ENCODE data around the gene OR10W1. TPM values are rescaled to one million over a fixed set of nuclear protein-coding genes. Genes with fewer than 3 reads are reported as not detected.

Gene OR10W1
- total RNA-seq, 1 experiment from 2014 or later, result not detected

GRCh38 chr11:58292017-58292416 is 24.0 kb upstream of the OR10W1 start:
- DNase-seq, result no peak
- Histone ChIP-seq H3K9me2 (replicated peaks; ENCODE audit: low read length) (peaks cover 8% of the 10 kb centered on the region; the same call in 1 of the 2 replicates), H2AFZ (ENCODE audit: low read length) (no peak overlapping the region), H4K20me1 (ENCODE audit: low read length) (no peaks in the 10 kb centered on the region), H3K4me2 (ENCODE audit: low read length) (no peak overlapping the region), H3K4me1 (ENCODE audit: insufficient read depth, low read length) (no peaks in the 10 kb centered on the region), H3K27ac (ENCODE audit: low read length) (no peak overlapping the region), H3F3A (ENCODE audit: low read length, unreplicated experiment) (no peaks in the 10 kb centered on the region), H3K4me3 (ENCODE audit: low read length) (no peak overlapping the region), H3K36me3 (ENCODE audit: low read depth, low read length) (no peaks in the 10 kb centered on the region), H3K79me2 (ENCODE audit: low read length) (no peaks in the 10 kb centered on the region), H3K9ac (ENCODE audit: low read length) (no peak overlapping the region), H3K9me3 (ENCODE audit: low read length) (no peaks in the 10 kb centered on the region), H3K27me3 (ENCODE audit: low read length) (no peaks in the 10 kb centered on the region)
- ATAC-seq, result no peak
- POLR2A ChIA-PET (ENCODE audit: unreplicated experiment), result no interaction called here
- BruUV-seq (replicated peaks), result no TSS peak
- intact Hi-C loops (cut with micrococcal nuclease), result no loop called here
- TF ChIP-seq EZH2phosphoT487 (IDR thresholded peaks at IDR 0.05; ENCODE audit: borderline replicate concordance, low read length) (no peak), CTCF (conservative IDR thresholded peaks at IDR 0.05; ENCODE audit: low read depth, low read length) (no peak), EZH2 (IDR thresholded peaks at IDR 0.05; ENCODE audit: low read length, unreplicated experiment) (no peak)
- CTCF ChIA-PET, result no interaction called here

- H3K9ac ChIP-seq (ENCODE audit: low read length), result no peak overlapping the region
- POLR2A ChIA-PET (ENCODE audit: unreplicated experiment), result no interaction called here
These were observed 21.2 kb upstream of the OR10W1 start for GRCh38 chr11:58289266-58289665.

More at GRCh38 chr11:58289266-58289665, 21.2 kb upstream of the OR10W1 start:
- BruUV-seq (replicated peaks), result no TSS peak
- H3K4me2 ChIP-seq (ENCODE audit: low read length), result no peak overlapping the region
- H3K4me1 ChIP-seq (ENCODE audit: insufficient read depth, low read length), result peaks cover 8% of the 10 kb centered on the region; the same call in 1 of the 2 replicates
- no peaks in the 10 kb centered on the region for H3K27me3 ChIP-seq (ENCODE audit: low read length)
- no peak for TF ChIP-seq CTCF (conservative IDR thresholded peaks at IDR 0.05; ENCODE audit: low read depth, low read length)
- TF ChIP-seq EZH2 (IDR thresholded peaks at IDR 0.05; ENCODE audit: low read length, unreplicated experiment), result no peak
- no peak for TF ChIP-seq EZH2phosphoT487 (IDR thresholded peaks at IDR 0.05; ENCODE audit: borderline replicate concordance, low read length)
- ATAC-seq, result no peak
- H3K4me3 ChIP-seq (ENCODE audit: low read length), result no peak overlapping the region
- H3F3A ChIP-seq (ENCODE audit: low read length, unreplicated experiment), result no peaks in the 10 kb centered on the region
- no peak for DNase-seq
- no peak overlapping the region for H2AFZ ChIP-seq (ENCODE audit: low read length)
- H3K27ac ChIP-seq (ENCODE audit: low read length), result no peak overlapping the region
- H3K9me3 ChIP-seq (ENCODE audit: low read length), result no peaks in the 10 kb centered on the region
- H4K20me1 ChIP-seq (ENCODE audit: low read length), result no peaks in the 10 kb centered on the region
- no peaks in the 10 kb centered on the region for H3K79me2 ChIP-seq (ENCODE audit: low read length)
- CTCF ChIA-PET, result no interaction called here
- intact Hi-C loops (cut with micrococcal nuclease), result loop anchor here (5.0 to 10.0 kb wide), 2 partner anchors 103 to 226 kb away; no protein-coding TSS in a partner anchor
- H3K9me2 ChIP-seq (replicated peaks; ENCODE audit: low read length), result peaks cover 5% of the 10 kb centered on the region; the same call in 1 of the 2 replicates
- no peaks in the 10 kb centered on the region for H3K36me3 ChIP-seq (ENCODE audit: low read depth, low read length)
